ENCODE results near the gene XIRP1. TPM values are rescaled to one million over a fixed set of nuclear protein-coding genes. Genes with fewer than 3 reads are reported as not detected.

XIRP1 gene
- total and polyA plus RNA-seq, 2 experiments from 2014 or later, result 136 to 315 TPM

- Histone ChIP-seq H3K4me1 (ENCODE audit: low read depth) (peaks cover 21% of the 10 kb centered on the region), H3K36me3 (peaks cover 57% of the 10 kb centered on the region), H3K27me3 (no peaks in the 10 kb centered on the region), H3K4me3 (no peak overlapping the region), H3K9me3 (ENCODE audit: low read depth) (no peaks in the 10 kb centered on the region), H3K27ac (no peak overlapping the region)
- DNase-seq (ENCODE audit: low read depth in 1 of 2, low spot score in 1 of 2), result no peak
- TF ChIP-seq CTCF (IDR thresholded peaks at IDR 0.05; ENCODE audit: low read depth, low read length), result no peak
Measured at GRCh38 chr3:39188271-39189149, 3.9 kb downstream of the XIRP1 start.

- Histone ChIP-seq H3K9me3 (ENCODE audit: low read depth) (no peaks in the 10 kb centered on the region), H3K27me3 (no peaks in the 10 kb centered on the region), H3K36me3 (peaks cover 62% of the 10 kb centered on the region), H3K4me3 (no peak overlapping the region), H3K27ac (no peak overlapping the region), H3K4me1 (ENCODE audit: low read depth) (peaks cover 11% of the 10 kb centered on the region)
- DNase-seq (ENCODE audit: low read depth in 1 of 2, low spot score in 1 of 2), result no peak
- TF ChIP-seq CTCF (IDR thresholded peaks at IDR 0.05; ENCODE audit: low read depth, low read length), result no peak
Measured at GRCh38 chr3:39187372-39188155, 4.8 kb downstream of the XIRP1 start.

GRCh38 chr3:39186692-39187151 is 5.7 kb downstream of the XIRP1 start:
- peaks cover 62% of the 10 kb centered on the region for H3K36me3 ChIP-seq
- no peak for DNase-seq (ENCODE audit: low read depth in 1 of 2, low spot score in 1 of 2)
- H3K27me3 ChIP-seq, result no peaks in the 10 kb centered on the region
- no peaks in the 10 kb centered on the region for H3K9me3 ChIP-seq (ENCODE audit: low read depth)
- TF ChIP-seq CTCF (IDR thresholded peaks at IDR 0.05; ENCODE audit: low read depth, low read length), result no peak
- H3K27ac ChIP-seq, result no peak overlapping the region
- H3K4me3 ChIP-seq, result no peak overlapping the region
- H3K4me1 ChIP-seq (ENCODE audit: low read depth), result peaks cover 9% of the 10 kb centered on the region

GRCh38 chr3:39185959-39186691 is 6.3 kb downstream of the XIRP1 start:
- DNase-seq (ENCODE audit: low read depth in 1 of 2, low spot score in 1 of 2), result no peak
- TF ChIP-seq CTCF (IDR thresholded peaks at IDR 0.05; ENCODE audit: low read depth, low read length), result no peak
- H3K27ac ChIP-seq, result peak overlapping the region; percentile 9
- no peaks in the 10 kb centered on the region for H3K27me3 ChIP-seq
- peaks cover 62% of the 10 kb centered on the region for H3K36me3 ChIP-seq
- no peak overlapping the region for H3K4me3 ChIP-seq
- peaks cover 5% of the 10 kb centered on the region for H3K4me1 ChIP-seq (ENCODE audit: low read depth)
- H3K9me3 ChIP-seq (ENCODE audit: low read depth), result no peaks in the 10 kb centered on the region

GRCh38 chr3:39185326-39185958 is 7.0 kb downstream of the XIRP1 start:
- no peaks in the 10 kb centered on the region for H3K27me3 ChIP-seq
- H3K27ac ChIP-seq, result peak overlapping the region; percentile 21
- DNase-seq (ENCODE audit: low read depth in 1 of 2, low spot score in 1 of 2), result no peak
- peaks cover 4% of the 10 kb centered on the region for H3K4me1 ChIP-seq (ENCODE audit: low read depth)
- TF ChIP-seq CTCF (IDR thresholded peaks at IDR 0.05; ENCODE audit: low read depth, low read length), result no peak
- H3K36me3 ChIP-seq, result peaks cover 62% of the 10 kb centered on the region
- no peaks in the 10 kb centered on the region for H3K9me3 ChIP-seq (ENCODE audit: low read depth)
- no peak overlapping the region for H3K4me3 ChIP-seq

All from cardiac muscle cell (in vitro differentiated cells and primary cell).